GM18507 (cell line): Measurements from ENCODE around the gene ZNF552.
"Not testable (repeated sequence)": the region's sequence is repeated elsewhere in the genome, so short reads cannot be mapped to it uniquely, and the experiment has no call there.

Source experiments
- DNase-seq: peaks from one replicate; pipeline ENCODE4 v3.0.0; 2011; ENCODE audit warnings: low read depth; ENCODE audit not compliant: insufficient read length; ENCODE audit errors: extremely low spot score
- FAIRE-seq: peaks from 2 replicates; lab custom pipeline; 2011; peaks lifted over from hg19 to GRCh38; lab: Jason Lieb, UNC

The ZNF552 gene

GRCh38 chr19:57820599-57820998 lies 5.9 kb upstream of the ZNF552 start:
- FAIRE-seq = no peak

GRCh38 chr19:57819475-57820148 lies 4.9 kb upstream of the ZNF552 start:
- DNase-seq = peak; percentile 72
- peak; percentile 93 for FAIRE-seq

More at GRCh38 chr19:57820599-57820998, 5.9 kb upstream of the ZNF552 start:
- DNase-seq = no peak

- DNase-seq (no peak), FAIRE-seq (no peak)
These were observed 3.7 kb upstream of the ZNF552 start for GRCh38 chr19:57818378-57818777.

DNA sequence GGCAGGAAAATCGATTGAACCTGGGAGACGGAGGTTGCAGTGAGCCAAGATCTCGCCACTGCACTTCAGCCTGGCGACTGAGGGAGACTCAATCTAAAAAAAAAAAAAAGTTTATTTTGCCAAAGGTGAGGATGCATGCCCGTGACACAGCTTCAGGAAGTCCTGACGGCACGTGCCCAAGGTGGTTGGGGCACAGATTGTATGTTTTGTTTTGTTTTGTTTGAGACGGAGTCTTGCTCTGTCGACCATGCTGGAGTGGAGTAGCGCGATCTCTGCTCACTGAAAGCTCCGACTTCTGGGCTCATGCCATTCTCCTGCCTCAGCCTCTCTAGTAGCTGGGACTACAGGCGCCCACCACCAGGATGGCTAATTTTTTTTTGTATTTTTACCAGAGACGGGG lies 3.3 kb upstream of the ZNF552 start:
- FAIRE-seq (no peak), DNase-seq (no peak)

- FAIRE-seq (no peak), DNase-seq (no peak)
These were observed 1.9 kb upstream of the ZNF552 start for GRCh38 chr19:57816652-57817051.

DNA sequence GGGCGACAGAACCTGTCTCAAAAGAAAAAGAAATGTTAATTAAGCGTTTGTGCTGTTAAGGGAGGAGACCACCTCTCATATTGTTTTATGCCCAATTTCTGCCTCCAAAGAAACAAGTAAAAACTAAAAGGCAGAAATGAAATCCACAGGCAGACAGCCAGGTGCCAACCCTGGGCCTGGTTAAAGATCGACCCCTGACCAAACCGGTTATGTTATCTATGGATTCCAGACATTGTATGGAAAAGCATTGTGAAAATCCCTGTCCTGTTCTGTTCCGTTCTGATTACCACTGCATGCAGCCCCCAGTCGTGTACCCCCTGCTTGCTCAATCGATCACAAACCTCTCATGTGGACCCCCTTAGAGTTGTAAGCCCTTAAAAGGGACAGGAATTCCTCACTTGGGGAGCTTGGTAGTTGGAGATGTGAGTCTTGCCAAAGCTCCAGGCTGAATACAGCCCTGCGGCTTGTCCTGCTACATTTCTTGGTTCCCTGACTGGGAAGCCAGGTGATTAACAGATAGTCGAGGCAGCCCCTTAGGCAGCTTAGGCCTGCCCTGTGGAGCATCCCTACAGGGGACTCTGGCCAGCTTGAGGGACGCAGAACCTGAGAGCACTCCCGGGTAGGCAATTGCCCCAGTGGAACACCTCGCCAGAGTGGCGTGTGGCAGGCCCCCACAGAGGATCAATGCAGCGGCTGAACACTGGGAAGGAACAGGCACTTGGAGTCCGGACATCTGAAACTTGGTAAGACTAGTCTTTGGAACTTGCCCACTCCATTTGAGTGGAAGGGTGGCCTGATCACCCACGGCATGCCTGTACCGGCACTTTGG lies 748 bp upstream of the ZNF552 start:
- DNase-seq = no peak
- FAIRE-seq = no peak

DNA sequence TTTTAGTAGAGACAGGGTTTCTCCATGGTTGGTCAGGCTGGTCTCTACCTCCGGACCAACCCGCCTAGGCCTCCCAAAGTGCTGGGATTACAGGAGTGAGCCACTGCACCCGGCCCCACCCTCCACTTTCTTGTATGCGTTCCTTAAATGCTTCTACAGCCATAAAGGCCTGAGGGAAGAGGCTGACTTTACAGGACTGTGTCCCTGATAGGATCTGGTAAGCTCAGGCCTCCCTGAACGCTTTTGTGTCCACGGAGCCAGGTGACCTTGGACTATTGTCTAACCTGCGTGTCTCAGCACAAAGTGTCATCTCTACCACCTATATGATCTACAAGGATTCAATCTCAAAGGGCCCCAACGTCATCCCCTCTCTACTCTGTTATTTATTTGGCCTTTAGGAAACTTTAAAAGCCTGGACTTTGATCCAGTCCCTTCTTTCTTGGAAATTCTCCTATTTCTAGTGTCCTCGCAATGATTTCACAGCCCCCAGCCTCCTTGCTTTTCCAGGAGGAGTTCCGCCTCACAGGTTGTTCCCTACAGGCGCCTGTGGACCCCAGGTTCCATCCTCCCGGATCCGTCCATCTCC lies 701 bp downstream of the ZNF552 start:
- DNase-seq = no peak
- FAIRE-seq = no peak

- DNase-seq, FAIRE-seq: not testable (repeated sequence)
These were observed 1.5 kb downstream of the ZNF552 start for GRCh38 chr19:57812975-57813820.

GRCh38 chr19:57812226-57812625 lies 2.5 kb downstream of the ZNF552 start:
- DNase-seq (no peak), FAIRE-seq (no peak)

DNA sequence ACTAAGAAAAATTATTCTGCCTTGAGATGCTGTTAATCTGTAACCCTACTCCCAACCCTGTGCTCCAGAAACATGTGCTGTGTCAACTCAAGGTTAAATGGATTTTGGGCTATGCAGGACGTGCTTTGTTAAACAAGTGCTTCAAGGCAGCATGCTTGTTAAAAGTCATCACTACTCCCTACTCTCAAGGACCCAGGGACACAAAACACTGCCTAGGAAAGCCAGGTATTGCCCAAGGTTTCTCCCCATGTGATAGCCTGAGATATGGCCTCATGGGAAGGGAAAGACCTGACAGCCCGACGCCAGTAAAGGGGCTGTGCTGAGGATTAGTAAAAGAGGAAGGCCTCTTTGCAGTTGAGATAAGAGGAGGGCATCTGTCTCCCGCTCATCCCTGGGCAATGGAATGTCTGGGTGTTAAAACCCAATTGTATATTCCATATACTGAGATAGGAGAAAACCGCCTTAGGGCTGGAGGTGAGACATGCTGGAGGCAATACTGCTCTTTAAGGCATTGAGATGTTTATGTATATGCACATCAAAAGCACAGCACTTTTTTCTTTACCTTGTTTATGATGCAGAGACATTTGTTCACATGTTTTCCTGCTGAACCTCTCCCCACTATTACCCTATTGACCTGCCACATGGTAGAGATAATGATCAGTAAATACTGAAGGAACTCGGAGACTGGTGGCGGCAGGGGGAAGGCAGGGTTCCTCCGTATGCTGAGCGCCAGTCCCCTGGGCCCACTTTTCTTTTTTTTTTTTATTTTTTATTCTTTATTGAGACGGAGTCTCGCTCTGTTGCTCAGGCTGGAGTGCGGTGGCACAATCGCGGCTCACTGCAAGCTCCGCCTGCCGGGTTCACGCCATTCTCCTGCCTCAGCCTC lies 4.1 kb downstream of the ZNF552 start:
- DNase-seq, FAIRE-seq: not testable (repeated sequence)

DNA sequence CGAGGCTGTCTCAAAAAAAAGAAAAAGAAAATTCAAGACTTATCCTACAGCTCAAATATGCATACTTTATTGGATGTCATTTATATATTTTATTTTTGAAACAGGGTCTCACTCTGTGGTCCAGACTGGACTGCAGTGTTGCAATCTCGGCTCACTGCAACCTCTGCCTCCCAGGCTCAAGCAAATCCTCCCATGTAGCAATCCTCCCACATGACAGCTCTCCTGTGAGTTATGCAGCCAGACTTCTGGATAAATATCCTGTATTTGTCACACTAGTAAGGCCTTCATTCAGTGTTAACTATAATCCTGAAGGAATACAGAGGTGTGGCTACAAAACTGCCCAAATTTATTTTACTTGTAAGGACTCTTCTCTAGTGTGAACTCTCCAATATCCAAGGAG lies 7.2 kb downstream of the ZNF552 start:
- DNase-seq = no peak
- FAIRE-seq = no peak

DNA sequence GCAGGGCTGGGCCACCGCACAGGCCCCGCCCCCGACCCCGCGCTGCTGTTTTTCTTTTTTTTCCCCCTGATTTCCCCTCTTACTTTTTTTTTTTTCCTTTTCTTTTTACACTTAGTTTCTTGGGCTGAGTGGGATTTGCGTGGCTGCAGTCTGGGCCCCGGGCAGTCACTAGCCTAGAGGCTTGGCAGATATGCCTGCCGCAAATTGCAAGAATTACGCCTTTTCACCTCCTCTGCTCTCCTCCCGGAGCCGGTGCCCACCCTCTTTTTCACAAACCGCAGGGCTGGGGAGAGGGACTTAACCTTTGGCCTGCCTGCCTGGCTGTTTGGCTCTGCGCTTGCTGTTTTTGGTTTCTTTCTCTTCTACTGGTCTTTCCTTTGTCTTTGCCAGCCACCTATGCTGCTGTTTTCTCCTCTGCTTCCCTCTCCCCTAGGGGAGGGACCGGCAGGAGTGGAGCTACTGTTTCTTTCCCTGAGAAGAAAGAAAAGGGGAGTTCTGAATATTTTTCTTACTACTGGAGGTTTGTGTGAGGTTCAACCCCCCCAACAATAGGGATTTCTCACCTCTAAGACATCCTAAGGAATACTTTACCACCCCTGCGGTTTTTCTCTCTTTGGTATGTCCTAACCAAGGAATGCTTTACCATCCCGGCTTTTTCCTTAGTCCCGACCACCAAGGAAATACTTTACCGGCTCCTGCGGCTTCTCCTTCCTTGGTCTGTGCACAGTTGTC lies 11.0 kb downstream of the ZNF552 start:
- no peak for FAIRE-seq
- no peak for DNase-seq

- FAIRE-seq (no peak), DNase-seq (no peak)
These were observed 11.5 kb downstream of the ZNF552 start for GRCh38 chr19:57803265-57803593.

GRCh38 chr19:57802269-57802668 lies 12.4 kb downstream of the ZNF552 start:
- DNase-seq (no peak), FAIRE-seq (no peak)

DNA sequence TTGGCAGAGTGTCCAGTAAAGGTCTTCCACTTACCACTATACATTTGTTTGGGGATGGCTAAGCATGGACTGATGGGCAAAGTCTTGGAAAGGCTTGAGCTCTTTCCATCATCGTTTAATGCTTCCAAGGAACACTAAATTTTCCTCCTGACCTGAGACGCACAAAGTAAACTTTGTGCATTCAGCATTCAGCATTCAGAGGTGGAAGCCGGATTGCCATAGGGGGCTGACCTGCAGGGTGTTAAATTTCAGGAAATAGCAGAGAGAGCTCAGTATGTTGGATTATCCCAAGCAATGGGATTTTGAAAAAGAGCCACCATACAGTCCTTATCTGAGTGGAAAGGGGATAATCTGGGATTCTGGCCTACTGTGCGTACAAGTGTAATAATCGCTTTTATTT lies 14.0 kb downstream of the ZNF552 start:
- no peak for FAIRE-seq
- DNase-seq = no peak

DNA sequence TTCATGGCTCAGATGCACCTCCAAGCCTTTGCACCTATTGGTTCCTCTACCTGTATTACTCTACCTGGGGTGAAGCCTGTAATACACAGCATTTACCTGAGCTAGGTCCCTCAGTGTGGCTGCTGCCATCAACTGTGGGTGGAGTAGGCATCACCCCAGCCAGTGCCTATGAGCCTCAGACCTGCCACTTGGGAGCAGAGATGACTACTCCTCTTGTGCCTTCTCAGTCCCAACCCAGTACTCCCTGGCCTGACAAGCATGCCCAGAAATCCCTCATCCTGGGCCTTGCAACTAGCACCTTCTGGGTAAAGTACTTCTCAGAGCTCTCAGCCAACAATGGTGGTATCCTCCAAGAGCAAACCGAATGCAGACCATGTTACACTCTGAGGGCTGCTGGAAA lies 18.1 kb downstream of the ZNF552 start:
- FAIRE-seq, DNase-seq: not testable (repeated sequence)

DNA sequence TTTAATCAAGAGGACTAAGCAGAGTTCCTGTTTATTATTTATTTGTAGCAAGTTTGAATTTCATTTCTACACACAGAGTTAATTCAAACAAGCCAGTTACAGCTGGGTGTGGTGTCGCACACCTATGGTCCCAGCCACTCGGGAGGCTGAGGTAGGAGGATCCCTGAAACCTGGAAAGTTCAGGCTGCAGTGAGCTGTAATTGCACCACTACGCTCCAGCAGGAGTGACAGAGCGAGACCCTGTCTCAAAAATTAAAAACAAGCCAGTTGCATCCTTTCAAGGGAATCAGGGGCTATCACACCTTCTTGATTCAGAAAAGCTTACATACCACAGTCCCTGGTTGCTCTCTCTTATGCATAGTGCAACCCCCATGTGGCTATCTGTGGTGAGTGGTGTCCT lies 25.4 kb downstream of the ZNF552 start:
- DNase-seq (no peak), FAIRE-seq (no peak)

- FAIRE-seq = no peak
These were observed 26.5 kb downstream of the ZNF552 start for GRCh38 chr19:57788114-57788692.

More at GRCh38 chr19:57788114-57788692, 26.5 kb downstream of the ZNF552 start:
- DNase-seq = no peak
